Mesodermal cell (in vitro differentiated cells): ENCODE measurements around the gene SEMA3G.

Experiments
- H3K27ac ChIP-seq: 2 replicates; pipeline ENCODE4 v1.7.0; 2013; ENCODE audit warnings: mild to moderate bottlenecking, low read depth, low read length, moderate library complexity; ENCODE audit not compliant: severe bottlenecking
- H3K36me3 ChIP-seq: 2 replicates; pipeline ENCODE4 v1.7.1; 2013; ENCODE audit warnings: mild to moderate bottlenecking, low read length, moderate library complexity; ENCODE audit not compliant: control insufficient read depth, insufficient read depth
- H3K4me1 ChIP-seq: one replicate; pipeline ENCODE4 v1.7.1; 2013; ENCODE audit warnings: mild to moderate bottlenecking, low read length; ENCODE audit not compliant: insufficient read depth, control insufficient read depth, poor library complexity, severe bottlenecking
- H3K4me3 ChIP-seq: 2 replicates; pipeline ENCODE4 v1.7.0; 2013; ENCODE audit warnings: low read length, control low read depth, mild to moderate bottlenecking; ENCODE audit not compliant: insufficient read depth, poor library complexity, severe bottlenecking; ENCODE audit errors: extremely low read depth
- H3K9me3 ChIP-seq: 2 replicates; pipeline ENCODE4 v1.7.1; 2013; ENCODE audit warnings: mild to moderate bottlenecking, low read length, moderate library complexity; ENCODE audit not compliant: control insufficient read depth
- WGBS, 2 experiments: methylation state at CpG; one replicate each; pipeline ENCODE4 v1.1.5; 2013; ENCODE audit warnings: missing lambda C conversion rate in 2 of 2; ENCODE audit not compliant: insufficient coverage in 2 of 2; 5-methylcytosine and 5-hydroxymethylcytosine counted together

Gene SEMA3G

GRCh38 chr3:52451237-52452083 is 6.6 kb upstream of the SEMA3G start:
- Histone ChIP-seq H3K4me1 (peaks cover 27% of the 10 kb centered on the region), H3K36me3 (no peaks in the 10 kb centered on the region), H3K9me3 (no peaks in the 10 kb centered on the region), H3K27ac (no peak overlapping the region), H3K4me3 (no peak overlapping the region)
- 91 to 93% methylated on average over 20 to 24 of the region's 24 CpGs for WGBS, 2 experiments

- Histone ChIP-seq H3K27ac (peak overlapping the region; percentile 36), H3K36me3 (no peaks in the 10 kb centered on the region), H3K4me3 (no peak overlapping the region), H3K4me1 (peaks cover 27% of the 10 kb centered on the region), H3K9me3 (no peaks in the 10 kb centered on the region)
- WGBS, 2 experiments, result 93 to 94% methylated on average over 8 of the region's 11 CpGs
Measured at GRCh38 chr3:52450489-52451236, 5.8 kb upstream of the SEMA3G start.

GRCh38 chr3:52447512-52448355 is 2.8 kb upstream of the SEMA3G start:
- peaks cover 18% of the 10 kb centered on the region for H3K4me1 ChIP-seq
- no peaks in the 10 kb centered on the region for H3K36me3 ChIP-seq
- no peaks in the 10 kb centered on the region for H3K9me3 ChIP-seq
- no peak overlapping the region for H3K4me3 ChIP-seq
- no peak overlapping the region for H3K27ac ChIP-seq
- 83 to 84% methylated on average over 8 to 10 of the region's 12 CpGs for WGBS, 2 experiments

- no peak overlapping the region for H3K27ac ChIP-seq
- H3K9me3 ChIP-seq, result no peaks in the 10 kb centered on the region
- peaks cover 17% of the 10 kb centered on the region for H3K4me1 ChIP-seq
- H3K36me3 ChIP-seq, result no peaks in the 10 kb centered on the region
- 33 to 40% methylated on average over 11 to 13 of the region's 13 CpGs for WGBS, 2 experiments
- no peak overlapping the region for H3K4me3 ChIP-seq
Measured at GRCh38 chr3:52446631-52447511, 2.0 kb upstream of the SEMA3G start.

GRCh38 chr3:52446042-52446441 is 1.1 kb upstream of the SEMA3G start:
- WGBS, 2 experiments, result 88 to 93% methylated on average over 2 to 3 of the region's 4 CpGs
- H3K9me3 ChIP-seq, result no peaks in the 10 kb centered on the region
- peaks cover 17% of the 10 kb centered on the region for H3K4me1 ChIP-seq
- H3K27ac ChIP-seq, result no peak overlapping the region
- no peak overlapping the region for H3K4me3 ChIP-seq
- H3K36me3 ChIP-seq, result no peaks in the 10 kb centered on the region

GRCh38 chr3:52443791-52444687 is 864 bp downstream of the SEMA3G start:
- no peak overlapping the region for H3K27ac ChIP-seq
- no peaks in the 10 kb centered on the region for H3K9me3 ChIP-seq
- H3K36me3 ChIP-seq, result no peaks in the 10 kb centered on the region
- H3K4me1 ChIP-seq, result peaks cover 4% of the 10 kb centered on the region
- WGBS, 2 experiments, result 86 to 91% methylated on average over 21 to 25 of the region's 25 CpGs
- H3K4me3 ChIP-seq, result peak overlapping the region; percentile 27

- H3K4me1 ChIP-seq, result peaks cover 4% of the 10 kb centered on the region
- no peaks in the 10 kb centered on the region for H3K36me3 ChIP-seq
- no peaks in the 10 kb centered on the region for H3K9me3 ChIP-seq
- H3K4me3 ChIP-seq, result peak overlapping the region; percentile 6
- H3K27ac ChIP-seq, result no peak overlapping the region
- WGBS, 2 experiments, result 82 to 100% methylated on average over 3 to 6 of the region's 8 CpGs
Measured at GRCh38 chr3:52443268-52443610, 1.7 kb downstream of the SEMA3G start.

GRCh38 chr3:52442409-52443267 is 2.3 kb downstream of the SEMA3G start:
- Histone ChIP-seq H3K4me1 (peaks cover 4% of the 10 kb centered on the region), H3K4me3 (peak overlapping the region; percentile 6), H3K9me3 (no peaks in the 10 kb centered on the region), H3K27ac (no peak overlapping the region), H3K36me3 (no peaks in the 10 kb centered on the region)
- WGBS, 2 experiments, result 91 to 93% methylated on average over 13 to 14 of the region's 16 CpGs
